ENCODE data around the gene KPNA3.
"Not testable (repeated sequence)": the region's sequence is repeated elsewhere in the genome, so short reads cannot be mapped to it uniquely, and the experiment has no call there.

KPNA3 gene

DNA sequence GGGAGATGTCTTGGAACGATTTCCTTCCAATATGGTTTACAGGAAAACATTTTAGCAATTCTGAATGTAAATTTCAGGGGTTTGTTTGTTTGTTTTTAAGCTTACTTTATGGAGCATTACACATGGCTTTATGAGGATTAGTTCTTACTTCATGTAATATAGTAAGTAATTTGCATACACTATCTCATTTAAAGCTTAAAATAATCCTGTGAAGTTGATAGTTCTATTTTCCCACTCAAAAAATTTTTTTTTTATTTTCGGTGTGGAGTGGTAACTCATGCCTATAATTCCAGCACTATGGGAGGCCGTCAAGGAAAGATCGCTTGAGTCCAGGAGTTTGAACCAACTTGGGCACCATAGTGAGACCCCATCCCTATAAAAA is 19.0 kb upstream of the KPNA3 start:
- no peak for DNase-seq
- in situ Hi-C loops (cut with HindIII; ENCODE audit: low pct_ligation_motif_present, low pct_unique_long_range_greater_than_20kb, low sequenced_read_pairs): no loop called here

DNA sequence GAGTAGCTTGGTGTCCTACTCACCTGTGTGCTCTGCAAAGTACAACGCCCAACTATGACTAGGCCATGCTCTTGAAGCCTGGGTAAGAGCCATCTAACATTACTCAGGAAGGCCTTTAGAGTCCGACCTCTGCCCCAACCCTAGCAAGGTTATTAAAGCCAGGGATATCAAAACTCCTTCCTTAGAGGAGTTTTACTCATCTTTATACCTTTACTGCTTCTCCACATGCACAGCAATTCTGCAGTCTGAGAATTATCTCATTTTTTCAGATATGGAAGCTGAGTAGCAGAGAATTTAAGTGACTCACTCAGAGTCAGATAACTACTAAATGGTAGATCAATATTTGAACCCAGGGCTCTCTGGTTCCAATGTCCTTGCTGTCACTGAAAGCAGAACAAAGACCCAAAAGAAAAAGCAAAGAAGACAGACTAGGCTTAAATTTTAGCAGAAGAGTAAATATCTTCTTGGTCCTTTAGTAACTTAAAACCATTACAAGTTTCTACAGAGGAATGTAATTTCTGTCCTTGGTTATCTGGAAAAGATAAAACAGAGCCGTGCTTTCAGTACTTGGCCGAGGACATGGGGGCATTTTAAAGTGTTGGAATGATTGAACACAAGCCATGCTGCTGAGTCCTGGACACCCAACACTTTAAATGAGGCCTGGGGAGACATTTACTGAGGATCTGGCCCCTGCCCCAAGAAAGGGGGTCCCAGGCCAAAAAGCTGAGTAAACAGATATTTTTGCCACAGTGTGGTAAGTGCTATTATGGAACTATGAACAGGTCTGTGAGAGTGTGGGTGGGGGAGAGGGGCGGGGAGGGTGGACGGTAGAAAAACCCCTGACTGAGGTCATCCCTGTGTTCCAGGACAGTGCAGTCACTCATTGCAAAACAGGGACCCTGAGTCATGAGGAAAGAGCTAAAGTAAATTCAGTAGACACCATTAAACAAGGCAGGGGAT is 18.4 kb upstream of the KPNA3 start:
- no peak for DNase-seq
- in situ Hi-C loops (cut with HindIII; ENCODE audit: low pct_ligation_motif_present, low pct_unique_long_range_greater_than_20kb, low sequenced_read_pairs): no loop called here

DNA sequence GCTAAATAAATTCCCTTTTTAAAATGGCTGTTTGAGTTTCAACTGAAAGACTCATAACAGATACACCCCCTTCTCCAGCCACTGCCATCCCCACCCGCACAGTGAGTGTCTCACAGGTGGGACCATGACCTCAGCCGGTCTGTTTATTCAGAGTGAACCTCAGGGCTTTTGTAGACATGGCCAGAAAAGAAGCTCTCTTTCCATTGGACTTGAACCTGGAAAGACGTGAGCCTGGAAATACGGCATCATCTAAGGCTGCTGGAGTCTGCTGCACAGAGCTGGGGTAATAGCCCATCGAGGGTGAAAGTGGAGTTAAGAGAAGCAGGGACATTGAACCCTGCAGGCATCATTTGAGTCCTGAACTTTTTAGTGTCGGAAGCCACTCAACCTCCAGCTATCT is 15.2 kb upstream of the KPNA3 start:
- in situ Hi-C loops (cut with HindIII; ENCODE audit: low pct_ligation_motif_present, low pct_unique_long_range_greater_than_20kb, low sequenced_read_pairs): no loop called here
- DNase-seq: no peak

DNA sequence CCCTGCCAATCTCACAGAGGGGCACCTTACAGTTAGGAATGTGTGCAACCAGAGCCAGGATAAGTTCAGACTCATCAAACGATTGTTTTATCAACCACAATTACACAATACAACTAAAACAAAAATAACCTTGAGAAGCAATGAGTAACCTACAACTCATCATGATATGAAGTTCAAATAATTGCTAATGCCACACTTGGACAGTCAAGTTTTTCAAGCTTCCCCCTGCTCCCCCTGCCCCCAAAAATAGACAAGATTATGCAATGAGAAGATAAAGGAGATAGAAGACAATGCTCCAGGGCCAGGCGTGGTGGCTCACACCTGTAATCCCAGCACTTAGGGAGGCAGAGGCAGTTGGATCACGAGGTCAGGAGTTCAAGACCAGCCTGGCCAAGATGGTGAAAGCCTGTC is 13.6 kb upstream of the KPNA3 start:
- DNase-seq: no peak
- in situ Hi-C loops (cut with HindIII; ENCODE audit: low pct_ligation_motif_present, low pct_unique_long_range_greater_than_20kb, low sequenced_read_pairs): no loop called here

DNA sequence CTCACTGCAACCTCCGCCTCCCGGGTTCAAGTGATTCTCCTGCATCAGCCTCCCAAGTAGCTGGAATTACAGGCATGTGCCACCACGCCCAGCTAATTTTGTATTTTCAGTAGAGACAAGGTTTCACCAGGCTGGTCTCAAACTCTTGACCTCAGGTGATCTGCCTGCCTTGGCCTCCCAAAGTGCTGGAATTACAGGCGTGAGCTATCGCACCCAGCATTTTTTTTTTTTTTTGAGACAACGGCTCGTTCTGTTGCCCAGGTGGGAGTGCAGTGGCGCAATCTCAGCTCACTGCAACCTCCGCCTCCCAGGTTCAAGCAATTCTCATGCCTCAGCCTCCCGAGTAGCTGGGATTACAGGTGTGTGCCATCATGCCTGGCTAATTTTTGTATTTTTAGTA is 10.6 kb upstream of the KPNA3 start:
- DNase-seq; in situ Hi-C loops (cut with HindIII; ENCODE audit: low pct_ligation_motif_present, low pct_unique_long_range_greater_than_20kb, low sequenced_read_pairs): not testable (repeated sequence)

DNA sequence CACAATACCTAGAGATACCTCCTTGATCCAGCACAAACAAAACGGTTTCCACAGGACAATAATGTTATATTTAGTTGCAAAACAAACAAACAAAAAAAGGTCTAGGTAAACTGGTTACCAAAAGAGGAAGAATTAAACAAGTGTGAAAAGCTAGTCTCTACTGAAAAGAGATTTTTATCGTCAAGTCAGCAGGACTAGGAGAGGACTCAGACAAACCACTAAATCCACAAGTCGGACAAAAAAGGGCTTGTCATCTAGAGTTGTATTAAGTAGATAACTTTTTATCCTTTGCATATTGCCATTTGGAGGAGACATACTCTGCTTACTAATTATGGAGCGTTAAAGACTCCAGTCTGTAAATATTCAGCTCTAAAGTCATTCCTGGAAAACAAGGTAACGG is 9.9 kb upstream of the KPNA3 start:
- DNase-seq: no peak
- in situ Hi-C loops (cut with HindIII; ENCODE audit: low pct_ligation_motif_present, low pct_unique_long_range_greater_than_20kb, low sequenced_read_pairs): no loop called here

DNA sequence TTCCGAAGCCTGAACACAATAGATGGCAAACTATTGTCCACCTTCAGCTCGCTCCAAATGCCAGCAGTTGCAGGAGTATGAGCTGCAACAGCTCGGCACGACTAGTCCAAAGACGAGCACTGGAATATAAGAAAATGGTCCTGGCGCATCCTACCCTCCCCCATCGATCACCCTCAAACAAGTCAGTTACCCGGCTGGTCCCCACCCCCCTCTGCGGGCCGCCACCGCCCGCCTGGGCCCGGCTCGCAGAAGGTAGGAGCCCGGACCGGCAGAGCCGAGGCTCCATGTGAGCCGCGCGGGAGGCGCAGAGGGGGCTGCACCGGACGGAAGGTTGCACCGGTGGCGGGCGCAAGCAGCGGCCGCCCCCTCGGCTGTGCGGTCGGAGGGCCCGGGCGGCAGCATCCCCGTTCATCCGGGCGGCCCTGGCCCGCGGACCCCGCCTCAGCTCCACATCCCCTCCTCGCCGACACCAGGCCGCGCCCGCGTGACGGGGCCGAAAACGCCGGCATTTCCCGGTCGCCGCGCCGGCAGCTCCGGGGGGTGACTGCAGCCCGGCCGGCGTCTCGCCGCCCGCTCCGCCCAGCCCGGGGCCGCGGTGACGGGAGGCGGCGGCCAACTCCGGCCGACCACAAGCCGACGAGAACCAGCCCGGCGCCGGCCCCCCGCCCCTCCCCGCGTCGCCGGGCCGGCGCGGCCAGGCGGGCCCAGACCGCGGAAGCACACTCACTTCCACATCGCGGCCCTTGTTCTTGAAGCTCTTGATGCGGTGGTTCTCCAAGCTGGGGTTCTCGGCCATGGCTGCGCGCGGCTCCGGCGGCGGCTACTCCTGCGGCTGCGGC is 552 bp downstream of the KPNA3 start:
- in situ Hi-C loops (cut with HindIII; ENCODE audit: low pct_ligation_motif_present, low pct_unique_long_range_greater_than_20kb, low sequenced_read_pairs): no loop called here
- peak; percentile 29 for DNase-seq

DNA sequence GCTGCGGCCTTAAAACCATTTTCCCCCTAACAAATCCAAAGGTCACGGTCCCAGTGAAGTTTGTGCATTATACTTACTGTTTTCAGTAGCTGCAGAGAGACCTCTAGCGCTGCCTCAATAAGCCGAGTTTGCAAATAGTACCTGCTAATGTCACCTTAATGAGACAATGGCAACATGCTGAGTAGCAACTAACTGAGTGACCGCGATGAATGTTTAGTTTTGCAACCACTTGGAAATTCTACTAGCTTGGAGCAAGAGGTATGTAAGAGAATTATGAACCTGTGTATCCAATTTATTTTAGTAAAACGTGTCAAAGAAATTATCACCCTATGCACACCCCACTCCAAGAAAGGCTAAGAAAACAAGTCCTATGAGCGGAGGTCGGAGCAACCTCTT is 1.2 kb downstream of the KPNA3 start:
- in situ Hi-C loops (cut with HindIII; ENCODE audit: low pct_ligation_motif_present, low pct_unique_long_range_greater_than_20kb, low sequenced_read_pairs): no loop called here
- peak; percentile 31 for DNase-seq

DNA sequence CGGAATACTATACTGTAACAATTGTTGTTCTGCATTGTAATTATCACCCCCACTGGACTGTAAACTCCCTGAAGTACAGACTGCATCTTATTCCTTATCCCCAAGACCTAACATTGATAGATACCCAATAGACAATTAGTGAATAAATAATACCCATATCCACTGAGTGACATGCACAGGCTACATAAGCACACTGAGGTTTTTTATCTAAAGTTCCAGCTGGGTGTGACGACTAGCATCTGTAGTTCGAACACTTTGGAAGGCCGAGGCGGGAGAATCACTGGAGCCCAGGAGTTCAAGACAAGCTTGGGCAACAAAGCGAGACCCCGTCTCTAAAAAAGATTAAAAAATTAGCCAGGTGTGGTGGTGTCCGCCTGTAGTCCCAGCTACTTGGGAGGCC is 2.5 kb downstream of the KPNA3 start:
- in situ Hi-C loops (cut with HindIII; ENCODE audit: low pct_ligation_motif_present, low pct_unique_long_range_greater_than_20kb, low sequenced_read_pairs): no loop called here
- DNase-seq: no peak

DNA sequence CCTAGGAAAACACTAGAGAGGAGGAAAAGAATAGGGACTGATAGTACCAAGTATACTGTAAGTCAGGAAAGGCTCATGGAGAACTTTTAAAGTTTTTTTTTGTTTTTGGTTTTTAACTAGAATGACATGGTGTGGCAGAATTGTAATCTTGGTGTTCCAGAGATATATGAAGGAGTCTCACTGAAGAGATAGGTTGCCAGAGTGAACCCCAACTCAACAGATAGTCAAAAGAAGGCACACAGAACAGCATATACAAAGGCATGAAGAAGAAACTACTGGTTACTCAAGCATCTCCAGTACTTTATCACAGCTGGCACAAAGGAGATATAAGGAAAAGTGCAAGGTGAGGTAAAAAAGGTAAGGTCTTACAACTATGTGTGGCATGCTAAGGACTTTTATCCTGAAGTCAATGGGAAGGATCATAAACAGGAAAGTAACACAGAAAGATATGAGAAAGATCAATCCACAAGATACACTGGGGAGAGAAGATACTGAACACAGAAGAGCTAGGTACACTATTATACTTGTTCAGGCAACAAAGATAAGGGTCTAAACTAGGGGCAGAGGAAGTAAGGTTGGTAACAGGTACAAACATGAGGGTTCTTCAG is 6.0 kb downstream of the KPNA3 start:
- in situ Hi-C loops (cut with HindIII; ENCODE audit: low pct_ligation_motif_present, low pct_unique_long_range_greater_than_20kb, low sequenced_read_pairs): no loop called here

DNA sequence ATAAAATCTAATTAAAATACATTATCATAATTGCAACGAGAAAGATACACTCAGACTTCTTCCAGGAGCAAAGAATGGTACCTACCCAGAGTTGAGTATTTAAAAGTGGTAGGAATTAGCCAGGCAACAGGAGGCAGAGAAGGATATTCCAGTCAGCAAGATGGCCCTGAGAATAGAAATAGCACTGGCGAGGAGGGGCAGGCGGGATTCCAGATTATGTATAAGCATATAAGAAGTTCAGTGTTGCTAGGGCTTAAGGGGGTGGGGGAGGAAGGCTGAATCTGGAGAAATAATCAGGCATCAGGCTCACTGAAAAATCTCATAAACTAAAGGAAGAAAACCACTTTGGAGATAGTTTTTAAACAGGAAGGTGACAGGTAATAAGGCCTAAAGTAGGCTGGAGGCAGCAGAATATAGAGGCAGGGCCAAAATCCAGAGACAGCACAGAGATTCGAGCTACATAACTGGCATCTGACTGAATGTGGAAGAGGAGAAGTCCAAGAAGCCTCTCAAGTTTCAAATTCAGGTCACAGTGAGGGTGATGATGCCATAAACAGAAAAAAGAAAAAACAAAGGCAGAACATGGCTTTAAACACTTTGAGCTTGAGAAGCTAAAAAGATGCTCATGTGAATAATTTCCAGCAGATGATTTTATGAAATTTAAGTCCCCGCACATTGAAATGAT is 7.5 kb downstream of the KPNA3 start:
- DNase-seq: no peak
- in situ Hi-C loops (cut with HindIII; ENCODE audit: low pct_ligation_motif_present, low pct_unique_long_range_greater_than_20kb, low sequenced_read_pairs): no loop called here

More for the DNA sequence above, 6.0 kb downstream of the KPNA3 start:
- DNase-seq: no peak

DNA sequence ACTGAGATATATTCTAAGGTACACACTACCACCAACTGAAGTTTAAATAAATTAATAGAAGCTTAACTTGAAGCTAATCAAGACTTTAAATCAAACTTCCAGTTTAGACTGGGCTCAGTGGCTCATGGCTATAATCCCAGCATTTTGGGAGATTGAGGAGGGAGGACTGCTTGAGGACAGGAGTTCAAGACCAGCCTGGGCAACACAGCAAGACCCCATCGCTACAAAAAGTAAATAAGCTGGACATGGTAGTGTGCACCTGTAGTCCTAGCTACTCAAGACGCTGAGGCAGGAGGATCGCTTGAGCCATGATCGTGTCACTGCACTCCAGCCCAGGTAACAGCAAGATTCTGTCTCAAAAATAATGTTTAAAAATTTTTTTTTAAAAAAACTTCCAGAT is 8.6 kb downstream of the KPNA3 start:
- no peak for DNase-seq
- in situ Hi-C loops (cut with HindIII; ENCODE audit: low pct_ligation_motif_present, low pct_unique_long_range_greater_than_20kb, low sequenced_read_pairs): no loop called here

DNA sequence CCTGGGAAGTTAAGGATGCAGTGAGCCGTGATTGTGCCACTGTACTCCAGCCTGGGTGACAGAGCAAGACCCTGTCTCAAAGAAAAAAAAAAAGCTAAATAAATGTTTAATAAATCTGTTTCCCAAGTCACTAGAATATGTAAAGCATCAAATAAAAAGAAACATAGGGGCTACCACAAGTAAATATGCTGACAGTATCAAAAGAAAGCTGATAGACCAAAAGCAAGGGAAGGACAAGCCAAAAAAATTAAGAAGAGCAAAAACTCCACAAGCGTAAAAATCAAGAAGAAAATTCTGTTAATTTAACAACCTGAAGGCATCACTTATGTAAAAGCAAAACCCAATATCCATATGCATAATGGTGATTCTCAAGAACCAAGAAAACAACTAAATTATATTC is 9.7 kb downstream of the KPNA3 start:
- no peak for DNase-seq
- in situ Hi-C loops (cut with HindIII; ENCODE audit: low pct_ligation_motif_present, low pct_unique_long_range_greater_than_20kb, low sequenced_read_pairs): no loop called here

DNA sequence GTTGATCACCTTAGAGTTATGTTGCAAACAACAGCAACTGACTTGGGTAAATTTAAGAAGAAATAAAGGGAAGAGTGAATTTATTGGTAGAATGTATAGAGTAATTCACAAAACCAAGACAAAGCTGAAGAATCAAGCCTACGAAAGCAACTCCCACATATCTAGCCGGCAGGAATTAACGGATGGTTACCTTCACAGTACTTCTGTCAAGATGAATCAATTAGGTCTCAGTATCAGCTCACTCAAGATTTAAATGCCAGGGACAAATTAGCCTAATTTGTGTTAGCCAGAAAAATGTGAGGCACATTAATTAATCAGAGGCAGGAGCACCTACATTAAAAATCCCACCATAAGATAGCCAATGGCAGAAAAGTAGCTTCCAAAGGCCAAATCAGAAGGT is 10.7 kb downstream of the KPNA3 start:
- in situ Hi-C loops (cut with HindIII; ENCODE audit: low pct_ligation_motif_present, low pct_unique_long_range_greater_than_20kb, low sequenced_read_pairs): no loop called here
- no peak for DNase-seq

DNA sequence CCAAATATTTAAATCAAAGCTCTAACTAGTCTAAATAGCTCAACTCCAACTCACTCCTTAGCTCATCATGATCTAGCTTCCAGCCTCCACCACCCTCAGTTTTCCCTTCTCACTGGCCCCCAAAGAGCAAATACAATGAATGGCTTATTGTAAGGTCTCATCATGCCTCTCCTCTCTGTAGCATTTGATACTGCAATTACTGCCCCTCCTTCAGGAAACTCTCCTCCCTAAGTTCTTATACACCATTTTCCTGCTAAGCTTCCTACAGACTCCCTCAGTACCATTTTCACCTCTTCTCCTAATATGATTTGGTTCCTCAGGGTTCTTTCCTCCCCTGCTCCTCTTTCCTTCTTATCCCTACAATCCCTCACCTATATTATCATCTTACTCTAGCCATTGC is 12.8 kb downstream of the KPNA3 start:
- in situ Hi-C loops (cut with HindIII; ENCODE audit: low pct_ligation_motif_present, low pct_unique_long_range_greater_than_20kb, low sequenced_read_pairs): no loop called here
- no peak for DNase-seq

DNA sequence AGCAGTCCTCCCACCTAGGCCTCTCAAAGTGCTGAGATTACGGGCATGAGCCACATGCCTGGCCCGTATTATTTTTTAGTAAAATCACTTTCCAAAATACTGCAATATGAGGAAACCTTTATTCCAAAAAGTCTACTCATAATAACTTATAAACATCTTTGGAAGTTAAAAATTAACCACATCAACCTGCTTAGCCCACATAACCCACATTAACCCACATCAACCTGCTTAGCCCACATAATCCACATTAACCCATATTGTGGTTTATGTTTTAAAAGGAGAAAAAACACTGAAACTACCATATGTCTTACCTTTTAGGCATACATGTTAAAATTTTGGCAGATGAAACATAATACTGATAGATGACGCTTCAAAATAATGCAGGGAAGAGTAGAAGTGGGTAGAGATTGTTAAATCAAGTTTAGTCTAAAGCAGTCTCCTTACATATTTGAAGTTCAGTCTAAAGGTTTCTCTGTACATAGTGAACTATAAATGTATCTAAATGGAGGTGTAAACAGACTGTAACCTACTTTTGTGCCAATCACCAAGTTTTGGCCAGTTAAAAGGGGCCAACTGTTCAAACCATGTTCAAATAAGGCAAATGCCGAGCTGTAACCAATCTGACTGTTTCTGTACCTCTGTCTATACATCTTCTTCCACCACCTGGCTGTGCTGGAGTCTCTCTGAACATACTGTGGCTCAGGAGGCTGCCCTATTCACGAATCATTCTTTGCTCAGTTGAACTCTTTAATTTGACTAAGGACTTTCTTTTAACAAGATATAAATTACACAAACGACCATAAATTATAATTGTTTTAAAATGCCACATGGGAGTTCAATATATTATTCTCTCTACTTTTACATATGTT is 14.5 kb downstream of the KPNA3 start:
- no peak for DNase-seq
- in situ Hi-C loops (cut with HindIII; ENCODE audit: low pct_ligation_motif_present, low pct_unique_long_range_greater_than_20kb, low sequenced_read_pairs): no loop called here

DNA sequence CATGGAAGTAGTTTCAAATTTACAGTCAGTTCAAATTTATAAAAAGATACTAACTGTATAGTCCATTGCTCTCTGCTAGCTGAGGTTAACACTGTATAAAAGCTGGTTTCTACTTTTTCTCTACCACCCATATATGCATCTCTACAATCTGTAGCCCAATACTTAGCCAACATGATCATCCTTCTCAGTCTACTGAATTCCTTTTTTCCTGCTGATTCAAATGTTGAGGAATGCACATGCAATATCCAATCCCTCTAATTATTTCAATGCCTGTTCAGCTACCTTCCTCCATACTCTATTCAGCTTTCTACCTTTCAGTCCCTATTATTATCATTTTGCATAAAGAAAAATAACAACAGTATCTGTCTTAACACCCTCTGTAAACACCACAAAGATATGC is 15.6 kb downstream of the KPNA3 start:
- DNase-seq: no peak
- in situ Hi-C loops (cut with HindIII; ENCODE audit: low pct_ligation_motif_present, low pct_unique_long_range_greater_than_20kb, low sequenced_read_pairs): no loop called here

Data from ACHN (cell line).